K562 treated with DMSO at 1 percent for 48 hours (cell line): ENCODE results near the gene SEC24C. TPM values are rescaled to one million over a fixed set of nuclear protein-coding genes. Genes with fewer than 3 reads are reported as not detected.

Experiments
- total RNA-seq: library from RNA; unstranded; fragments of 300-600 nt; gene quantifications from 2 replicates; pipeline ENCODE4 v1.2.3, GENCODE V29; 2022; ENCODE audit warnings: low replicate concordance; ENCODE audit errors: extremely low read depth

Gene SEC24C
- 136 TPM in 1 of 2 replicates, not detected in the other for total RNA-seq

GRCh38 chr10:73743905-73744663, at the start of gene SEC24C:
Gene SEC24C (plus strand): TSS chr10:73744372. CDS start chr10:73746833, 2,461 bp downstream.

GRCh38 chr10:73697675-73698159, 46.5 kb upstream of the SEC24C start, which contains the start of gene AGAP5:
Gene AGAP5 (minus strand): TSS chr10:73698109. CDS start chr10:73697755, 354 bp downstream.

GRCh38 chr10:73781879-73782748, 37.9 kb downstream of the SEC24C start, which contains the start of gene CHCHD1:
Gene CHCHD1 (plus strand): TSS chr10:73782048. CDS start chr10:73782076, 28 bp downstream.

GRCh38 chr10:73785211-73785720, 41.1 kb downstream of the SEC24C start, which contains the start of gene ZSWIM8:
Gene ZSWIM8 (plus strand): TSS chr10:73785606. CDS start chr10:73785879, 273 bp downstream.

Other genes starting within 250 kb of the SEC24C start
- not detected in 2 replicates for gene PPP3CB, start 248.3 kb upstream of the SEC24C start, total RNA-seq
- gene USP54, start 153.0 kb upstream of the SEC24C start, total RNA-seq: 371 TPM in 1 of 2 replicates, not detected in the other
- not detected in 2 replicates for gene MYOZ1, start 102.9 kb upstream of the SEC24C start, total RNA-seq
- gene SYNPO2L, start 88.3 kb upstream of the SEC24C start, total RNA-seq: not detected in 2 replicates
- not detected in 2 replicates for gene AGAP5, start 46.3 kb upstream of the SEC24C start, total RNA-seq
- gene CHCHD1, start 37.7 kb downstream of the SEC24C start, total RNA-seq: not detected in 2 replicates
- gene ZSWIM8, start 41.2 kb downstream of the SEC24C start, total RNA-seq: 364 TPM in 1 of 2 replicates, not detected in the other
- not detected in 2 replicates for gene NDST2, start 67.2 kb downstream of the SEC24C start, total RNA-seq
- gene CAMK2G, start 130.2 kb downstream of the SEC24C start, total RNA-seq: not detected in 2 replicates
- not detected in 2 replicates for gene PLAU, start 166.8 kb downstream of the SEC24C start, total RNA-seq